ENCODE results near the gene PLPP1. TPM values are rescaled to one million over a fixed set of nuclear protein-coding genes. Genes with fewer than 3 reads are reported as not detected.

Gene PLPP1
- total and polyA plus RNA-seq, 7 donors: 22.0 to 81.5 (median 40.6) TPM

DNA sequence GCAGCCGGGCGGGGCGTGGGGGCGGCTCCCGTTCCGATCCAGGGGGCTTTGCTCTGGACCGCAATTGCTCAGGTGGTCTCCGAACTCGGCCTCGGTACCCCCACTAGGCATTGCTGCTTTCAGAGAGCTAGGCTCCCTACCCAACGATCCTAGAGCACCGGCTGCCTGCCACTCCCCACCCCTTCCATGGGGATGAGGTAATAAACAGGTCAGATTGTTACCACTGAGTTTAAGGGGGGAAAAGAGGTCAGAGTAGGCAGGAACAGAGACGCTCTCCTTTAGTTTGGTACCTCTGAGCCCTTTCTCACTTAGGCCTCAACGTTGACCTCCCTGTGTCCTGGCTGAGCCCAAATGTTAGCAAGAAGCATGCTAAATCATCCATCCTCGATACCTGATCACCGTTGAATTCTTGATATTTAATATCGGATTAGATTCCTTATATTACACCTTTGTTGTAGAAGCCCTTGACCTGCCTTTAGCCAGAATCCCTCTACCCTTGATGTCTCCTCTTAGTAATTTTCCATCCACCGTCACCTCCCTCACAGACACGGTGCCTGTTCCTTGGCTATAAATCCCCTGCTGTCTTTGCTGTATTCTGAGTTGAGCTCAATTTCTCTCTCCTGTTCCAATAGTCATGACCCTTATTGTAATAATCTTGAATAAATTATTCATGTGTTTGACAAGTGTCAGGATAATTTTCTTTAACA is 588 bp upstream of the PLPP1 start:
- intact Hi-C loops (cut with DNase I): loop anchor here in 1 of 2 donors (2.0 to 10.0 kb wide), 2 partner anchors 65 to 139 kb away; no protein-coding TSS in a partner anchor

GRCh38 chr5:55533521-55534435 is 986 bp downstream of the PLPP1 start:
- Histone ChIP-seq H3K4me1 (peaks cover 28% of the 10 kb centered on the region), H3K36me3 (ENCODE audit: insufficient read depth in 1 of 2, low read depth in 1 of 2) (no peaks in the 10 kb centered on the region), H3K27me3 (ENCODE audit: insufficient read depth in 3 of 3, low read length in 2 of 3) (no peaks in the 10 kb centered on the region), H3K27ac (peak overlapping the region; percentile 95), H3K4me3 (peak overlapping the region; percentile 78), H3K9me3 (no peaks in the 10 kb centered on the region)
- WGBS, 3 donors: 1 to 2% (median 1%) methylated on average over 20 to 25 of the region's 25 CpGs
- intact Hi-C loops (cut with DNase I): loop anchor here in 1 of 2 donors (2.0 to 10.0 kb wide), 3 partner anchors 67 to 141 kb away; no protein-coding TSS in a partner anchor
- ATAC-seq: peak; percentile 45 to 55 (median 52)
- no peak for DNase-seq
- TF ChIP-seq, protein P1, sequence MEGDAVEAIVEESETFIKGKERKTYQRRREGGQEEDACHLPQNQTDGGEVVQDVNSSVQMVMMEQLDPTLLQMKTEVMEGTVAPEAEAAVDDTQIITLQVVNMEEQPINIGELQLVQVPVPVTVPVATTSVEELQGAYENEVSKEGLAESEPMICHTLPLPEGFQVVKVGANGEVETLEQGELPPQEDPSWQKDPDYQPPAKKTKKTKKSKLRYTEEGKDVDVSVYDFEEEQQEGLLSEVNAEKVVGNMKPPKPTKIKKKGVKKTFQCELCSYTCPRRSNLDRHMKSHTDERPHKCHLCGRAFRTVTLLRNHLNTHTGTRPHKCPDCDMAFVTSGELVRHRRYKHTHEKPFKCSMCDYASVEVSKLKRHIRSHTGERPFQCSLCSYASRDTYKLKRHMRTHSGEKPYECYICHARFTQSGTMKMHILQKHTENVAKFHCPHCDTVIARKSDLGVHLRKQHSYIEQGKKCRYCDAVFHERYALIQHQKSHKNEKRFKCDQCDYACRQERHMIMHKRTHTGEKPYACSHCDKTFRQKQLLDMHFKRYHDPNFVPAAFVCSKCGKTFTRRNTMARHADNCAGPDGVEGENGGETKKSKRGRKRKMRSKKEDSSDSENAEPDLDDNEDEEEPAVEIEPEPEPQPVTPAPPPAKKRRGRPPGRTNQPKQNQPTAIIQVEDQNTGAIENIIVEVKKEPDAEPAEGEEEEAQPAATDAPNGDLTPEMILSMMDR (IDR thresholded peaks at IDR 0.05): no peak

More for the DNA sequence above, 588 bp upstream of the PLPP1 start:
- peak overlapping the region; percentile 95 for H3K27ac ChIP-seq
- ATAC-seq: peak; percentile 28 to 48 (median 34)
- DNase-seq: no peak
- TF ChIP-seq, protein P1 (IDR thresholded peaks at IDR 0.05): no peak
- WGBS, 3 donors: 3 to 5% (median 5%) methylated on average over 19 of the region's 19 CpGs
- H3K9me3 ChIP-seq: no peaks in the 10 kb centered on the region
- H3K27me3 ChIP-seq (ENCODE audit: insufficient read depth in 3 of 3, low read length in 2 of 3): no peaks in the 10 kb centered on the region
- H3K4me1 ChIP-seq: peaks cover 28% of the 10 kb centered on the region
- no peaks in the 10 kb centered on the region for H3K36me3 ChIP-seq (ENCODE audit: insufficient read depth in 1 of 2, low read depth in 1 of 2)
- H3K4me3 ChIP-seq: peak overlapping the region; percentile 78

- no peak for DNase-seq
- intact Hi-C loops (cut with DNase I): loop anchor here in 1 of 2 donors (5.0 to 10.0 kb wide), 2 partner anchors 113 to 144 kb away; no protein-coding TSS in a partner anchor
Measured at GRCh38 chr5:55530669-55531068, 4.1 kb downstream of the PLPP1 start.

DNA sequence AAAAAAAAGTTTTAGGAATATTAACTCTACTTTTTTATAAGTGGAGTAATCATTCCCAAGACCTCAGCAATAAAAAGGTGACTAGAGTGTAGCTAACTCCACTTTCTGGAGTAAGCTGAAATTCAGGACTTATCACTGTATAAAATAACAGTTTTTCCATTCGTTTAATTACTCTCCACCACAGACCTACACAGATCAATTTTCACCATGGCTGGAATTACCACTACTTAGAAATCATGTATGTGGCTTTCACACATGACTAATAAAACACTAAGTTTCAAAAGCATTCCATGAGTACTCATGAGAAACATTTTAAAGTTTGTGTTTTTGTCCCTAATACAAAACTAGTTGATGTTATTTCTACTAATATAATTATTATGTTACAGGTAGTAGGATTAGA is 9.9 kb downstream of the PLPP1 start:
- peaks cover 21% of the 10 kb centered on the region for H3K4me1 ChIP-seq
- WGBS, 3 donors: 27 to 40% (median 29%) methylated on average over 1 of the region's 1 CpG
- no peaks in the 10 kb centered on the region for H3K9me3 ChIP-seq
- no peaks in the 10 kb centered on the region for H3K27me3 ChIP-seq (ENCODE audit: insufficient read depth in 3 of 3, low read length in 2 of 3)
- intact Hi-C loops (cut with DNase I): no loop called here
- H3K27ac ChIP-seq: no peak overlapping the region
- ATAC-seq (no peak), DNase-seq (no peak)
- no peaks in the 10 kb centered on the region for H3K36me3 ChIP-seq (ENCODE audit: insufficient read depth in 1 of 2, low read depth in 1 of 2)
- TF ChIP-seq, protein P1 (IDR thresholded peaks at IDR 0.05): no peak
- no peak overlapping the region for H3K4me3 ChIP-seq

More at GRCh38 chr5:55530669-55531068, 4.1 kb downstream of the PLPP1 start:
- no peaks in the 10 kb centered on the region for H3K9me3 ChIP-seq
- no peak overlapping the region for H3K27ac ChIP-seq
- H3K27me3 ChIP-seq (ENCODE audit: insufficient read depth in 3 of 3, low read length in 2 of 3): no peaks in the 10 kb centered on the region
- H3K4me3 ChIP-seq: no peak overlapping the region
- no peaks in the 10 kb centered on the region for H3K36me3 ChIP-seq (ENCODE audit: insufficient read depth in 1 of 2, low read depth in 1 of 2)
- H3K4me1 ChIP-seq: peaks cover 27% of the 10 kb centered on the region
- no peak for ATAC-seq
- TF ChIP-seq, protein P1 (IDR thresholded peaks at IDR 0.05): no peak
- WGBS, 3 donors: 92 to 94% (median 92%) methylated on average over 27 of the region's 27 CpGs
